B cell (primary cell): ENCODE measurements around the gene ALPK3. TPM values are rescaled to one million over a fixed set of nuclear protein-coding genes. Genes with fewer than 3 reads are reported as not detected.

Experiments
- ATAC-seq: fragments of 200-7000 bp; cut with Tn5 transposase; one replicate; pipeline ENCODE4 v1.10.0; 2021; ENCODE audit warnings: low read depth, mild to moderate bottlenecking, moderate number of reproducible peaks, moderate library complexity
- CTCF ChIA-PET: fragments of 350-600 bp; sonication (Branson Sonifier 250); formaldehyde crosslinking; loops from one replicate; lab custom pipeline; 2021; ENCODE audit warnings: antibody characterized with exemption, inconsistent platforms; lab: Charles Lee
- POLR2A ChIA-PET: fragments of 350-600 bp; sonication (Branson Sonifier 250); formaldehyde crosslinking; loops from one replicate; lab custom pipeline; 2021; ENCODE audit warnings: antibody characterized with exemption; lab: Charles Lee
- DNase-seq: peaks from one replicate; pipeline ENCODE4 v3.0.0; 2013
- H2AFZ ChIP-seq: 2 replicates; pipeline ENCODE4 v1.6.1; 2012; ENCODE audit warnings: mild to moderate bottlenecking, low read depth, low read length; ENCODE audit not compliant: insufficient read depth, poor library complexity, severe bottlenecking
- H3K27ac ChIP-seq, 2 donors: 1 replicate in 1 of 2; 2 replicates in 1 of 2; pipeline ENCODE4 v1.5.1; 2012 to 2013; ENCODE audit warnings: low read length in 2 of 2, mild to moderate bottlenecking in 2 of 2, moderate library complexity in 1 of 2
- H3K27me3 ChIP-seq, 4 experiments: fragments of 200-600 bp in 1 of 4; sonication (generic) in 1 of 4; replicated peaks in 1 of 4; 1 replicate in 2 of 4; 2 replicates in 2 of 4; pipeline versions ENCODE4 v1.6.1 to v1.7.0; 2013 to 2016; ENCODE audit warnings: low read length in 3 of 4, mild to moderate bottlenecking in 2 of 4, mixed read lengths in 1 of 4, moderate library complexity in 1 of 4; ENCODE audit not compliant: insufficient read depth in 4 of 4, control insufficient read depth in 3 of 4; ENCODE audit errors: control extremely low read depth in 1 of 4
- H3K36me3 ChIP-seq, 2 experiments: replicated peaks in 1 of 2; 1 replicate in 1 of 2; 2 replicates in 1 of 2; pipeline versions ENCODE4 v1.6.1 to v1.7.1; 2013; ENCODE audit warnings: low read length in 1 of 2; ENCODE audit not compliant: insufficient read depth in 2 of 2, control insufficient read depth in 1 of 2; ENCODE audit errors: control extremely low read depth in 1 of 2, extremely low read depth in 1 of 2
- H3K4me1 ChIP-seq, 2 donors: fragments of 200-600 bp in 1 of 2; sonication (generic) in 1 of 2; 1 replicate in 1 of 2; 2 replicates in 1 of 2; pipeline versions ENCODE4 v1.5.1 to v1.6.1; 2013 to 2017; ENCODE audit warnings: low read length in 2 of 2; ENCODE audit not compliant: control insufficient read depth in 2 of 2, insufficient read depth in 2 of 2
- H3K4me2 ChIP-seq: replicated peaks from 2 replicates; pipeline ENCODE3; 2012; ENCODE audit warnings: mild to moderate bottlenecking, low read depth, low read length; ENCODE audit not compliant: poor library complexity, severe bottlenecking
- H3K4me3 ChIP-seq, 5 experiments: fragments of 200-600 bp in 1 of 5; sonication (generic) in 1 of 5; 1 replicate in 3 of 5; 2 replicates in 2 of 5; pipeline versions ENCODE4 v1.5.1 to v1.7.0; 2011 to 2016; ENCODE audit warnings: low read length in 4 of 5, mild to moderate bottlenecking in 4 of 5, low read depth in 2 of 5, control low read depth in 1 of 5, moderate library complexity in 1 of 5; ENCODE audit not compliant: insufficient read depth in 1 of 5; ENCODE audit errors: control extremely low read depth in 1 of 5, extremely low read depth in 1 of 5
- H3K79me2 ChIP-seq: fragments of 200-600 bp; sonication (generic); one replicate; pipeline ENCODE4 v1.6.0; 2016; ENCODE audit warnings: low read length; ENCODE audit not compliant: control insufficient read depth, insufficient read depth
- H3K9ac ChIP-seq: fragments of 200-600 bp; sonication (generic); 2 replicates; pipeline ENCODE4 v1.6.1; 2017; ENCODE audit warnings: mild to moderate bottlenecking, low read length, moderate library complexity
- H3K9me3 ChIP-seq, 3 donors: one replicate each; pipeline versions ENCODE4 v1.6.1 to v1.7.1; 2013; ENCODE audit warnings: low read length in 2 of 3; ENCODE audit not compliant: control insufficient read depth in 2 of 3, insufficient read depth in 1 of 3; ENCODE audit errors: control extremely low read depth in 1 of 3
- H4K20me1 ChIP-seq: 2 replicates; pipeline ENCODE4 v1.6.0; 2012; ENCODE audit warnings: mild to moderate bottlenecking, low read length; ENCODE audit not compliant: insufficient read depth, control insufficient read depth, poor library complexity, severe bottlenecking
- H3K27ac Mint-ChIP-seq: one replicate; pipeline ENCODE4 v1.8.0; 2021; ENCODE audit warnings: mixed read lengths
- H3K27me3 Mint-ChIP-seq: one replicate; pipeline ENCODE4 v1.8.0; 2021; ENCODE audit warnings: mixed read lengths
- H3K4me1 Mint-ChIP-seq: one replicate; pipeline ENCODE4 v1.8.0; 2021; ENCODE audit warnings: mixed read lengths
- H3K4me3 Mint-ChIP-seq: one replicate; pipeline ENCODE4 v1.8.0; 2021; ENCODE audit warnings: mixed read lengths
- H3K9me3 Mint-ChIP-seq: one replicate; pipeline ENCODE4 v1.8.0; 2022; ENCODE audit warnings: mixed read lengths; ENCODE audit not compliant: insufficient read depth
- CTCF ChIP-seq: fragments of 200-600 bp; IDR thresholded peaks from one replicate; pipeline ENCODE4 v1.8.0; 2022; ENCODE audit warnings: antibody characterized with exemption, mild to moderate bottlenecking
- EZH2 ChIP-seq: IDR thresholded peaks from 2 replicates; pipeline ENCODE4 v1.6.1; 2012; ENCODE audit warnings: borderline replicate concordance, low read depth, mild to moderate bottlenecking, moderate library complexity, low read length; ENCODE audit not compliant: insufficient read depth, poor library complexity, severe bottlenecking
- WGBS: methylation state at CpG from one replicate; pipeline ENCODE4 v1.1.5; 2013; ENCODE audit warnings: missing lambda C conversion rate; ENCODE audit not compliant: insufficient coverage; 5-methylcytosine and 5-hydroxymethylcytosine counted together
- intact Hi-C: fragments of 100-400 bp; cut with micrococcal nuclease; formaldehyde crosslinking; loops from one replicate; pipeline ENCODE4 v1.10.0; 2022
- polyA plus RNA-seq: library from polyadenylated mRNA; depleted of rRNA; stranded (reverse); fragments of >200 nt; gene quantifications from 2 replicates; pipeline ENCODE4 v1.2.3, GENCODE V29; 2012
- total RNA-seq, 2 donors: library from RNA; stranded (reverse); fragments of 120-200 nt in 1 of 2; gene quantifications; 1 replicate in 1 of 2; 2 replicates in 1 of 2; pipeline versions ENCODE4 v1.2.3 to v1.2.4, GENCODE V29; 2013 to 2022

Gene ALPK3
- total and polyA plus RNA-seq, 2 donors (not counting 1 experiment from before 2014, with no cell fraction given): 0.07 to 0.15 TPM

GRCh38 chr15:84823282-84823878, 6.2 kb downstream of the ALPK3 start:
- intact Hi-C loops: no loop called here
- no peak overlapping the region for H3K27ac Mint-ChIP-seq
- TF ChIP-seq CTCF: no peak
- no peak for TF ChIP-seq EZH2
- Histone ChIP-seq H3K4me1 (no peaks in the 10 kb centered on the region), H3K36me3 (no peaks in the 10 kb centered on the region), H3K4me3 (no peak overlapping the region), H3K9me3 (no peaks in the 10 kb centered on the region), H3K9ac (no peak overlapping the region), H3K79me2 (no peaks in the 10 kb centered on the region), H3K27me3 (peaks cover 0 to 4% (median under 1%) of the 10 kb centered on the region in 4 experiments), H4K20me1 (no peaks in the 10 kb centered on the region), H2AFZ (no peak overlapping the region), H3K4me2 (no peak overlapping the region), H3K27ac (no peak overlapping the region)
- H3K9me3 Mint-ChIP-seq: no peaks in the 10 kb centered on the region
- POLR2A ChIA-PET: no interaction called here
- 91% methylated on average over 3 of the region's 3 CpGs for WGBS
- CTCF ChIA-PET: no interaction called here
- H3K4me3 Mint-ChIP-seq: no peak overlapping the region
- no peaks in the 10 kb centered on the region for H3K4me1 Mint-ChIP-seq
- DNase-seq (no peak), ATAC-seq (no peak)
- H3K27me3 Mint-ChIP-seq: peaks cover 4% of the 10 kb centered on the region

- H3K36me3 ChIP-seq: no peaks in the 10 kb centered on the region
- no peak overlapping the region for H2AFZ ChIP-seq
- no peak for ATAC-seq
- H3K4me1 ChIP-seq: no peaks in the 10 kb centered on the region
- no peak overlapping the region for H3K9ac ChIP-seq
- TF ChIP-seq EZH2: no peak
- no peak for TF ChIP-seq CTCF
- no peaks in the 10 kb centered on the region for H3K79me2 ChIP-seq
- Mint-ChIP-seq H3K9me3 (no peaks in the 10 kb centered on the region), H3K4me1 (no peaks in the 10 kb centered on the region), H3K4me3 (no peak overlapping the region), H3K27me3 (no peaks in the 10 kb centered on the region), H3K27ac (no peak overlapping the region)
- DNase-seq: no peak
- H3K27me3 ChIP-seq: no peaks in the 10 kb centered on the region
- CTCF ChIA-PET: interaction anchor here (0.6 to 0.7 kb wide), 2 partner anchors 50 to 52 kb away, joined by 3 to 6 read pairs; no protein-coding TSS in a partner anchor
- no peak overlapping the region for H3K4me2 ChIP-seq
- H3K9me3 ChIP-seq: no peaks in the 10 kb centered on the region
- H3K4me3 ChIP-seq: no peak overlapping the region
- H4K20me1 ChIP-seq: no peaks in the 10 kb centered on the region
- intact Hi-C loops: no loop called here
- WGBS: 100% methylated on average over 3 of the region's 6 CpGs
- POLR2A ChIA-PET: no interaction called here
- no peak overlapping the region for H3K27ac ChIP-seq
These were observed 7.3 kb downstream of the ALPK3 start for GRCh38 chr15:84824260-84825007.
